GM19455 (cell line): ENCODE results near the gene RIC8B.

Experiments used
- ATAC-seq: cut with Tn5 transposase; IDR thresholded peaks from one replicate; pipeline ENCODE4 v1.9.1; 2021; ENCODE audit not compliant: unreplicated experiment

RIC8B gene

GRCh38 chr12:106794369-106794768 lies 19.9 kb downstream of the RIC8B start:
- ATAC-seq = no peak

DNA sequence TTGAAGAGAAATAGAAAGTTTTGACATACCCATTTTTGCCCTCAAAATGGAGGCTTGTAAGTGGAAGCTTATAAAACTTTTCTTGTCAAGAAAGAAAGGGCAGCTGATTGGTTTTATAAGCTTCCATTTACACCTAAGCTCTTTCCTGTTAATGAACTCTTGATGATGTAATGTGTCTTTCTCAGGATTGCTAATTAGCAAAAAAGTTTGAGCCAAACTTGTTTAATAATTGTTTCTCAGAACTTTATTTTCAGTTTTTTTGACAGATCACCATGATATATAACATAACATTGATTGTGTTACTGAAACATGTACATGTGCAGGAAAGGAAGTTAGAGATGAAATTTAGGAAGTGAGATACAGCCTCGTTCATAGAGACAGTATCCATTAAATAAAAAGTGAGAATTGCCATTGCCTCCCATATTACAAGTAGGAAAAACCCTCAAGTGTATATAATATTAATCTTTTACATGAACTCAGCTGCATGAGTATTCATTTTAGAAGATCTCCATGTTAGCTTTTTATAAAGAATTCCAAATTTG lies 26.8 kb downstream of the RIC8B start:
- ATAC-seq = no peak

DNA sequence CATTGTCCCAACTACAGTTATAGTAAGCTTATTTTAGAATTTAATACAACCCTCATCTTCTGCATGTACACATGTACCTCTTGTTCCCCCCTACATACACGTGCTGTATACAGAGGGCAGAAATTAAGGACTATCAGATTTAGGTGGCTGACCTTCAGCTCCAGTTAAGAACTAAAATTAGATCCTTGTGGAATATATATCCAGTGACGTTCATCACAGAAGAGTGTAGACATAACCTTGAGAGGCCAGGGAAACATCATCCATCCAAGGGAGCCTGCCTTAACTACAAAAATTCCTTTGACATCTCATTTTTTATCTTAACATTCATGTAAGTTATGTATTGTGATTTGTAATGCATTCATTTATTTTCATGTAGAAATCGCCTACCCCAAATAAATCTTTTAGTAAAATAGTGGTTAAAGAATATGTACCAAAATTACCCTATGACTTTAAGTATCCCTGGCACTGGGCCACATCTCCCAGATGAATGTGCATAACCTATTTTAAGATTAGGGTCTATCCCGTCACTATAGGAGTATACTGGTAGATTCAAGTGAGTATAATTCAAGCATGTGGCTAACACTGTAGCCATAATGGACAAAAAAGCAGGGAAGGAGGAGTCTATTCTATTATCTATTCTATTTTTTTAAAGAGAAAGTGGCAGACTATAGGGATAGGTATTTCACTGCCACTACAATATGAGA lies 27.5 kb downstream of the RIC8B start:
- no peak for ATAC-seq

DNA sequence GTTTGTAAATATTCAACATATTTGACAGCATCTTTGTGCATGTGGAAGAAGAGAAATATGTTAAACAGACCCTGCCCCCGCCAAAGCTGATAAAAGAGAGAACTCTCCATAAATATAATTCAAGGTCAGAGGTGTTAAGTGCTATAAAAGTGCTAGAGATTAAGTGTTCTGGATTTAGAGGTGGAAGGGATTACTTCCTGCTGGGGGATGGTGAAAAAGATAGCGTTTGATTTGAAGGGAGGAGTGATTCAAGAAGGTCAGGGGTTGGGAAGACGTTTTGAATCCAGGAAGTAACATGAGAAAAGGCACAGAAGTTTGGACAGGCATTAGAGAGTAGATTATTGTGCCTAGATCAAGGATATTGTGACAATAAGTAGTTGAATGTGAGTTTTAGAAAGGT lies 30.2 kb downstream of the RIC8B start:
- no peak for ATAC-seq

- ATAC-seq = no peak
Measured at GRCh38 chr12:106814714-106815113, 40.2 kb downstream of the RIC8B start.

DNA sequence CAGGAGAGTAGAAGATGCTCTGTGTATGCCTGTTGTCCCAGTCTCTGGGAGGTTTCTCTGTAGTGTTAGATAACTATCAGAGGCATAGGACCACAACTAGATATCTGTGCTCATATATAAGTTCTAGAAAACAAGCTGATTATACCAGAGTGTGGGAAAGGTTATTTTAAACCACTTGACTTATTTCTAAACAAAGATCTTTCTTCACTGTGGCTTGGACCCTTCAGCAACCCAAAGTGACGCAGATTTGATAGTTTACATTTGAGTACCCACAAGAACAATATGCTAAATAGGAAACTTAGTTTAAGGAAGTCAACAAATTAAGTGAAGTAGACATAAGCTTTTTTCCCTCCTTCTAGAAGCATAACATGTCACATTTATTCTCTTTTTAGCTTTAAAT lies 41.3 kb downstream of the RIC8B start:
- no peak for ATAC-seq

- ATAC-seq = no peak
Measured at GRCh38 chr12:106816231-106816630, 41.7 kb downstream of the RIC8B start.

GRCh38 chr12:106819991-106820390 lies 45.5 kb downstream of the RIC8B start:
- no peak for ATAC-seq

DNA sequence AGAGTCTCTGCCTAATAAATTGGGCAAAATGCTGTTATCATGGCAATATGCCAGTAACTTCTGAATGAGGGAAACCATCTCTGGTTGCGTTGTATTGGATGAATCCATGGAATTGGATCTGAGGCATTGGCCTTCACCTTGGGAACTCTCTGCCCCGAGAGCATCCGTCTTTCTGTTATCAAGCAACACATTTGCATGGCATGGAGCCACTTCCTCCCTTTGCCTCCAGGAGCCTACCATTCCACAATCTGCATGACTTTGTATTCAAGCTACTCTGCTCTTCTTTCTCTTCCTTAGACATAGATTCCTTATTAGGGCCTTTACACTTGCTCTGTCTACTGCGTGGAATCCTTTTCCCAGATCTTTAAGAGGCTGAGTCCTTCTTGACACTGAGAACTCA lies 57.2 kb downstream of the RIC8B start:
- ATAC-seq = no peak

DNA sequence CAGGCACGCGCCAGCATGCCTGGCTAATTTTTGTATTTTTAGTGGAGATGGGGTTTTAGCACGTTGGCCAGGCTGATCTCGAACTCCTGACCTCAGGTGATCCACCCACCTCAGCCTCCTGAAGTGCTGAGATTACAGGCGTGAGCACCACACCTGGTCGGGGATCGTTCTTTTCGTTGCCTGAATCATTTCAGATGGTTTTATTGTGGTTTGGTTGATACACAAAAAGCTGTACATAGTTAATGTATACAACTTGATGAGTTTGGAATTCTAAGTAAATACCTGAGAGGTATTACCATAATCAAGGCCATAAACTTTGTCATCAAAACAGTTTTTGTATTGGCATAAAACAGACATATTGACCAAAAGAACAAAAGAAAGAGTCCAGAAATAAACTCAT lies 63.3 kb downstream of the RIC8B start:
- ATAC-seq = no peak

DNA sequence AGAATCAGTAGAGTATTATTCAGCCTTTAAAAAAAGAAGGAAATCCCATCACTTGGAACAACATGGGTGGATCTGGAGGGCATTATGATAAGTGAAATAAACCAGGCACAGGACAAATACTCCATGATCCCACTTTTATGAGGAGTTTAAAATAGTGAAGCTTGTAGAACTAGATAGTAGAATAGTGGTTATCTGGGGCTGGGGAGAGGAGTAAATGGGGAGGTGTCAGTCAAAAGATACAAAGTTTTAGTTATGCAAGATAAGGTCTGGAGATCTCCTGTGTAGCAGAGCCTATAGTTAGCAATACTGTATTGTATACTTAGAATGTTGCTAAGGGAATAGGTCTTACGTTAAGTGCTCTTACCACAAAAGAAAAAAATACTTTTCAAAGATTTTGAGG lies 64.9 kb downstream of the RIC8B start:
- ATAC-seq = no peak

DNA sequence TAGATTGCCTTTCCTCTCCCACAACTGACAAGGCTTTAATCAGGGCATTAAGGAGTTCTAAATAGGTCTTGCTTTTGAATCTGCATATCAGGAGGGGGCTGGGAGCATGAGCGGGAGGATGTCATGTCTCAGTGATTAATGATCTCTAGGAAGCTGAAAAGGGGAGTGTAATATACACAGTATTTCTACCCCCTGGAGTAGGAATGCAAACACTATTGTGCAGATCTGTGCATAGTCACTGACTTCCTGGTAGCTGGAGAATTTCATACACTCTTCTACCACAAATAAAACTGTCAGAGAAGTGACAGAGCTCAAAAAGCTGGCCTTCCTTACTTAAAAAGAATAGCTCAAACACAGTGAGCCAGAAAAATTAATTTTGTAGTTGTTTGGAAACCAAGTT lies 65.8 kb downstream of the RIC8B start:
- ATAC-seq = no peak

- ATAC-seq = no peak
Measured at GRCh38 chr12:106841510-106842302, 67.2 kb downstream of the RIC8B start.

DNA sequence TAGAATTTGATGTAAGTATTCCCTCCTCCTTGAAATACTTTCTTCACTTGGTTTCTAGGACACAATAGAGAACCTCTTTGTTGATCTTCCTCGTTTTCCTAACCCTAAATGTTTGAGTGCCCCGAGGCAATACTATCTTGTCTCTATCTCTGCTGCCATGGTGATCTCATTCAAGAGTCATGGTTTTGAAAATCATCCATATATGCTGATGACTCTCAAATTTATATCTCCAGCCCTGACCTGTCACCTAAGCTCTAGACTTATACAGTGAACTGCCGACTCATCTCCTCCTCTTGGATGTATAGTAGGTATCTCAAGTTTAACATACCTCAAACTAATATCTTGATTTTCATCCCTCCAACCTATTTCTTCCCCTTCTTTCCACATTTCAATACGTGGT lies 71.4 kb downstream of the RIC8B start:
- ATAC-seq = no peak

- ATAC-seq = no peak
Measured at GRCh38 chr12:106847861-106848260, 73.4 kb downstream of the RIC8B start.

DNA sequence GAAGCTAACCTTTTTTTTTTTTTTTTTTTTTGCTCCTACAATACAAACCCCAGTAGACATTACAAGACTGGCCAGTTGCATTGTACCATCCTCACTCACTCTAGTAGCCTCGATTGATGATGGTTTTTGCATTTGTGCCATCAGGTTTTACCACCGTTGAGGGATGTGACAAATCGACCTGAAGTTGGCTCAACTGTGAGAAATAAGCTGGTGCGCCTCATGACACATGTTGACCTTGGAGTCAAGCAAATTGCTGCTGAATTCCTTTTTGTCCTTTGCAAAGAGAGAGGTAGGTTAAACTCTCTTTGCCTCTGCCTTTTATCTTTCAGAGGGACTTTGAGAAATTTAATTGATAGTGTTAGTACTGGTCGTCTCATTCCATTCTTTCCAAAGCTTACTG lies 76.8 kb downstream of the RIC8B start:
- no peak for ATAC-seq

DNA sequence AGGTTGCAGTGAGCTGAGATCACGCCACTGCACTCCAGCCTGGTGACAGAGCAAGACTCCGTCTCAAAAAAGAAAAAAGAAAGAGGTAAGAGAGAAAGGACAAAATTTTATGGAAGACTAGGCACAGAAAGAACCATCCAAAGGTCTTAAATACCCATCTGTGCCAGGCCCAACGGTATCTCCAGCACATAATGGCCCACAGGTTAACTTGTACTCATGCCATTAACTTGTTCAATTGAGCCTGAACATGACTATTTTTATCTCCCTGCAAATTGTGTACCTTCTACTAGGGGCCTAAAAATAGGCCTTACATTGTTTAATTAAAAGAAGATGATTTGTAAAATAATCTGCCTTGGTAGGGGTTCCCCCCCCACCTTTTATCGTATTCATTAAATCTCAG lies 80.2 kb downstream of the RIC8B start:
- ATAC-seq = no peak

DNA sequence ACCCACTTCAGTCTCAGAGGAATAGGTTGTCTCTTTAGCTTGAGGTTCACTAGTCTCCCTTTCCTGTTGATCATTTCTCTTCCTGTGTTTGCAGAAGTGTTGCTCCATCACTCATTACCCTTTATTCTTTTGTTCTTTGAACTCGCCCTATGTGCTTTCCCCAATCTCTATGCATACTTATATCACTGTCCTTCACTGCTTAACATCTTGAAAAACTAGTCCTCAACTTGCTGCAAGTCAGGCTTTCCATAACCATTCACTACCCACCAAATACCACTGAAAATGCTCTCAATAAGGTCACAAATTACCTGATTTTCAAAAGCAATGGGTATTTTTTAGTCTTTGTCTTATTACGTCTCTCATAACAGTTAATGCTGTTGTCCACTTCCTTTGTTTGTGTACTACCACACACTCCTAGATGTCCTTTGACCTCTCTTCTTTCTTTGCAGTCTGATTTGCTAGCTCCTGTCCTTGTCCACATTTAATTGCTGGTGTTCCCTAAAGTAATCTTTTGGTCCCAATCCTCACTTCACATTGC lies 80.8 kb downstream of the RIC8B start:
- ATAC-seq = no peak

GRCh38 chr12:106861984-106862916 lies 87.8 kb downstream of the RIC8B start:
- ATAC-seq = no peak

DNA sequence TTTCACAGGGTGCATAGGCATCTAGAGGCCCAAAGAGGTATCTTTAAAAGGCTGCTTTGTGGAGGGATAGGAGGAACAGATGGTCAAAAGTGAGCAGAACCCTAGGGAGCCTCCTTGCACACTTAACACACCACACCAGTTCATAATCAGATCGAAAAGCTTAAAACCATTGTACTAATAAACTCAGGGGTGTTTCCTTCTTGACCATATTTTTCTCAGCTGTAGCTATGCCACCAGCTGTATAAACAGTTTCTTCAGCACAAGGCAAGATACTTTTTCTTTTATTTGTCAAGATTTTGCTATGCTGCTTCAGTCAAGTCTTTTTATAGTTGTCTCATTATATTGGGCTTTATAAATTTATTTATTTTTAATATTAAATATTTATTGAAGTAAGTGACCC lies 88.7 kb downstream of the RIC8B start:
- no peak for ATAC-seq

- no peak for ATAC-seq
Measured at GRCh38 chr12:106865683-106866082, 91.2 kb downstream of the RIC8B start.
